ENCODE data around the gene NR1H4.

DNA sequence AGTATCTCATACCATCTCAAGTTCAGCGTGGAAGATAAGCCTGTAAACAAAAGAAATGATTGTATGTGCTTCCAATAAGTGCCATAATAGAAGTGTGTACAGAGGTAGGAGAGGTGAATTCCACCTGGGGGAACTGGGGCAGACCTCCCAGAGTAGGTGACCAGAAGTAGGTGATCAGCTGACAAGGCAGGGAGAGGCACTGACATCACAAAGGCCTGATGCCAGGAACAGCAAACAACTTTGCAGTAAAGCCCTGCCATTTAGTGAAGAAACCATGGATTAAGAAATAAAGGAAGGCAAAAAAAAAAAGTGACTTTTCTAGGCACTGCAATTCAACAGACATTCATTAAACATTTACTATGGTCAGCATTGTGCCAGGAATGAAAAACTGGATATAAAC is 31.1 kb downstream of the NR1H4 start:
- TF ChIP-seq, protein P1, sequence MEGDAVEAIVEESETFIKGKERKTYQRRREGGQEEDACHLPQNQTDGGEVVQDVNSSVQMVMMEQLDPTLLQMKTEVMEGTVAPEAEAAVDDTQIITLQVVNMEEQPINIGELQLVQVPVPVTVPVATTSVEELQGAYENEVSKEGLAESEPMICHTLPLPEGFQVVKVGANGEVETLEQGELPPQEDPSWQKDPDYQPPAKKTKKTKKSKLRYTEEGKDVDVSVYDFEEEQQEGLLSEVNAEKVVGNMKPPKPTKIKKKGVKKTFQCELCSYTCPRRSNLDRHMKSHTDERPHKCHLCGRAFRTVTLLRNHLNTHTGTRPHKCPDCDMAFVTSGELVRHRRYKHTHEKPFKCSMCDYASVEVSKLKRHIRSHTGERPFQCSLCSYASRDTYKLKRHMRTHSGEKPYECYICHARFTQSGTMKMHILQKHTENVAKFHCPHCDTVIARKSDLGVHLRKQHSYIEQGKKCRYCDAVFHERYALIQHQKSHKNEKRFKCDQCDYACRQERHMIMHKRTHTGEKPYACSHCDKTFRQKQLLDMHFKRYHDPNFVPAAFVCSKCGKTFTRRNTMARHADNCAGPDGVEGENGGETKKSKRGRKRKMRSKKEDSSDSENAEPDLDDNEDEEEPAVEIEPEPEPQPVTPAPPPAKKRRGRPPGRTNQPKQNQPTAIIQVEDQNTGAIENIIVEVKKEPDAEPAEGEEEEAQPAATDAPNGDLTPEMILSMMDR (IDR thresholded peaks at IDR 0.05; ENCODE audit: low read length), result no peak
- no peak for TF ChIP-seq EZH2 (IDR thresholded peaks at IDR 0.05; ENCODE audit: borderline replicate concordance, low read length)
